Activated CD8-positive, alpha-beta T cell treated with anti-CD3 and anti-CD28 coated beads for 36 hours (primary cell): Measurements from ENCODE around the gene FEM1B. TPM values are rescaled to one million over a fixed set of nuclear protein-coding genes. Genes with fewer than 3 reads are reported as not detected.

Experiments
- ATAC-seq: fragments of 200-7000 bp; cut with Tn5 transposase; one replicate; pipeline ENCODE4 v1.10.0; 2021; ENCODE audit warnings: mild to moderate bottlenecking, moderate library complexity
- CTCF ChIA-PET: fragments of 350-600 bp; sonication (Branson Sonifier 250); formaldehyde crosslinking; loops from one replicate; lab custom pipeline; 2021; ENCODE audit warnings: antibody characterized with exemption; lab: Charles Lee
- POLR2A ChIA-PET: fragments of 350-600 bp; sonication (Branson Sonifier 250); formaldehyde crosslinking; loops from one replicate; lab custom pipeline; 2021; ENCODE audit warnings: antibody characterized with exemption; lab: Charles Lee
- DNase-seq: peaks from one replicate; pipeline ENCODE4 v3.0.0-alpha.2; 2020
- H3K27ac Mint-ChIP-seq: one replicate; pipeline ENCODE4 v1.8.0; 2021; ENCODE audit warnings: mild to moderate bottlenecking, mixed read lengths
- H3K27me3 Mint-ChIP-seq: one replicate; pipeline ENCODE4 v1.8.0; 2021; ENCODE audit warnings: mixed read lengths
- H3K36me3 Mint-ChIP-seq: one replicate; pipeline ENCODE4 v1.8.0; 2021; ENCODE audit warnings: low read depth, mixed read lengths
- H3K4me1 Mint-ChIP-seq: one replicate; pipeline ENCODE4 v1.8.0; 2021; ENCODE audit warnings: low read depth, mixed read lengths
- H3K4me3 Mint-ChIP-seq: one replicate; pipeline ENCODE4 v1.8.0; 2021; ENCODE audit warnings: mild to moderate bottlenecking, moderate library complexity, mixed read lengths
- H3K9me3 Mint-ChIP-seq: one replicate; pipeline ENCODE4 v1.8.0; 2021; ENCODE audit warnings: mixed read lengths
- intact Hi-C: fragments of 100-400 bp; cut with micrococcal nuclease; formaldehyde crosslinking; loops from one replicate; pipeline ENCODE4 v1.10.0; 2022
- total RNA-seq, 2 experiments: library from RNA; stranded (reverse); gene quantifications; one replicate each; pipeline ENCODE4 v1.2.3, GENCODE V29; 2021
- TF ChIP-seq, protein P1 (sequence below): fragments of 200-600 bp; IDR thresholded peaks from one replicate; pipeline ENCODE4 v1.8.0; 2022; ENCODE audit warnings: antibody characterized with exemption, mild to moderate bottlenecking

Gene FEM1B
- total RNA-seq, 2 experiments from 2014 or later = 37.1 to 44.4 TPM

GRCh38 chr15:68343579-68344225 is 66.2 kb downstream of the FEM1B start:
- no peaks in the 10 kb centered on the region for H3K9me3 Mint-ChIP-seq
- intact Hi-C loops = no loop called here
- no peak for ATAC-seq
- no peak for DNase-seq
- no peak overlapping the region for H3K4me3 Mint-ChIP-seq
- H3K27me3 Mint-ChIP-seq = no peaks in the 10 kb centered on the region
- ChIA-PET CTCF (interaction anchor here (4.0 kb wide), 1 partner anchor 38 kb away, joined by 11 read pairs; no protein-coding TSS in a partner anchor), POLR2A (interaction anchor here (0.6 to 1.1 kb wide), 4 partner anchors 36 to 503 kb away, joined by 3 to 4 read pairs (median 4); no protein-coding TSS in a partner anchor)
- H3K4me1 Mint-ChIP-seq = no peaks in the 10 kb centered on the region
- TF ChIP-seq, protein P1, sequence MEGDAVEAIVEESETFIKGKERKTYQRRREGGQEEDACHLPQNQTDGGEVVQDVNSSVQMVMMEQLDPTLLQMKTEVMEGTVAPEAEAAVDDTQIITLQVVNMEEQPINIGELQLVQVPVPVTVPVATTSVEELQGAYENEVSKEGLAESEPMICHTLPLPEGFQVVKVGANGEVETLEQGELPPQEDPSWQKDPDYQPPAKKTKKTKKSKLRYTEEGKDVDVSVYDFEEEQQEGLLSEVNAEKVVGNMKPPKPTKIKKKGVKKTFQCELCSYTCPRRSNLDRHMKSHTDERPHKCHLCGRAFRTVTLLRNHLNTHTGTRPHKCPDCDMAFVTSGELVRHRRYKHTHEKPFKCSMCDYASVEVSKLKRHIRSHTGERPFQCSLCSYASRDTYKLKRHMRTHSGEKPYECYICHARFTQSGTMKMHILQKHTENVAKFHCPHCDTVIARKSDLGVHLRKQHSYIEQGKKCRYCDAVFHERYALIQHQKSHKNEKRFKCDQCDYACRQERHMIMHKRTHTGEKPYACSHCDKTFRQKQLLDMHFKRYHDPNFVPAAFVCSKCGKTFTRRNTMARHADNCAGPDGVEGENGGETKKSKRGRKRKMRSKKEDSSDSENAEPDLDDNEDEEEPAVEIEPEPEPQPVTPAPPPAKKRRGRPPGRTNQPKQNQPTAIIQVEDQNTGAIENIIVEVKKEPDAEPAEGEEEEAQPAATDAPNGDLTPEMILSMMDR = no peak
- H3K27ac Mint-ChIP-seq = no peak overlapping the region
- no peaks in the 10 kb centered on the region for H3K36me3 Mint-ChIP-seq

DNA sequence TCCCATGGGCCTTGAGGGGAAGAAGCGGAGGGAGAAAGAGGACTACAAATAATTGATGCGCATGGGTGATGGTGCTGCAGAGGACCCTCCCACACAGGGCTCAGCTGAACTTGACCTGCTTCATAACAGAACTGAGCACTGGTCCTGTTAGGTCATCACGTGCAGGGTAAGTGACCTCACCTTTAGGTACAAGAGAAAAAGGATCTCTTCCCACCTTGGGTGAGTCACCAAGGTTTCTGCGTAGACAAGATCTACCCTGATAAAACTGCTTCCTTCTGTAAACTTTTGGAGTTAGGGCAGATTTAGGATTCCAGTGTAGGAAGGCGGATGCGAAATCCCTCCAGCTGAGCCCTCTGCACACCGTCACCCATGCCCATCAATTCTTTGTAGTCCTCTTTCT is 67.1 kb downstream of the FEM1B start:
- POLR2A ChIA-PET = no interaction called here

More for the DNA sequence above, 67.1 kb downstream of the FEM1B start:
- DNase-seq (no peak), ATAC-seq (no peak)
- H3K9me3 Mint-ChIP-seq = no peaks in the 10 kb centered on the region
- CTCF ChIA-PET = interaction anchor here (4.0 kb wide), 1 partner anchor 38 kb away, joined by 11 read pairs; no protein-coding TSS in a partner anchor
- H3K36me3 Mint-ChIP-seq = no peaks in the 10 kb centered on the region
- H3K4me1 Mint-ChIP-seq = no peaks in the 10 kb centered on the region
- intact Hi-C loops = no loop called here
- no peak overlapping the region for H3K27ac Mint-ChIP-seq
- TF ChIP-seq, protein P1 = no peak
- H3K4me3 Mint-ChIP-seq = no peak overlapping the region
- no peaks in the 10 kb centered on the region for H3K27me3 Mint-ChIP-seq

Other genes with a start within 250 kb of the FEM1B start
- 10 to 100 TPM; 26.0 to 29.8 TPM for gene PIAS1, start 223.4 kb upstream of the FEM1B start, total RNA-seq
- gene CALML4, start 72.4 kb upstream of the FEM1B start, total RNA-seq = 1 to 10 TPM; 6.9 to 7.3 TPM
- gene CLN6, start 48.0 kb upstream of the FEM1B start, total RNA-seq = 10 to 100 TPM; 43.1 to 47.2 TPM
- 1 to 10 TPM; 1.7 to 3.6 TPM for gene ITGA11, start 154.4 kb downstream of the FEM1B start, total RNA-seq